ENCODE measurements around the gene SOAT2.
"Not testable (repeated sequence)": the region's sequence is repeated elsewhere in the genome, so short reads cannot be mapped to it uniquely, and the experiment has no call there.

SOAT2 gene

DNA sequence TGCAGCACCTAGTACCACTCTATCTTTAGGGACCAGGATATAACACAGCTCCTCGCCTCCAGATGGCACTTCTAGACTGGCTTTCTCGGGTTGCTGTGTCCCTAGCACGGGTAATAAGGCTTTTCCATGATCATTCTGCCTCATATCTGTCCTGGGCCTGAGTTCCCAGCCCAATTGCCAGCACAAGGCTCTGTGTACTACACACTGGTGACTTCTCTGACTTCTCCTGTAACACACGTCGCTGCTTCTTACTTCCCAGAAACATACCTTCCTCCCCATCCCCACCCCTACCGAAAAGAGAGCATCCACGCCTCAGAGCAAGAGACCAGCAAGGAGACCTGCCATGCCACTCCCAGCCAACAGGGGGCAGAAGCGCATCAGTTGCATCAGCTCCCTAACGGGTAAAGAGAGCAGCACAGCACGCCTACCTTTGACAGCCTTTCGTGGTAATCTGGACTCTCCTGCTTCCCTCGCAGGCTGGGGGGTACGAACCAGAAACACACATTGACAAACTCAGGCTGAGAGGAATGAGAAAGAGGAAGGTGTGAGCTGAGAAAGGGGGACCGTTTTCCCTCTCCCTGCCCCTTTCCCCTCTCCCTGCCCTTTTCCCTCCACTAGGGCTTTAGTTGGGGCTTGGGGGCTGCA is 56.0 kb downstream of the SOAT2 start:
- peak; percentile 67 to 76 for DNase-seq

DNA sequence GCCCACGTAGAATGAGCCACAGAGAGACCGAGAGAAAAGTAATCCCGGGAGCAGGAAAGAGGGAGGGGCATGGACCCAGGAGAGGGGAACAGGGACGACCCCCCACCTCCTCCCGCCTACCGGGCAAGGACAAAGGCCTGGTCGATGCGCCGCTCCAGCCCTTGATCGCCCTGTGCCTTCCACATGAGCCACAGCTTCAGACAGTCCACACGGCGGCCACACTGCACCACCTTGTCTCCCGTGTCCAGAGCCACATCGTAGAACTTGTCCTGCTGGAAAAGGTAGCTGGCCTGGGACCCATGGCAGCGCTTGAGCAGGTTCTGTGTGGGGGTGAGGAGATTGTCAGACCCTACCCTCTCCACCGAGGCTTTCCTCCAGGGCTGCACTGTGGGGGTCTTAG is 56.7 kb downstream of the SOAT2 start:
- no peak for DNase-seq

- no peak for DNase-seq
Observed at GRCh38 chr12:53160673-53161072, 57.4 kb downstream of the SOAT2 start.

DNA sequence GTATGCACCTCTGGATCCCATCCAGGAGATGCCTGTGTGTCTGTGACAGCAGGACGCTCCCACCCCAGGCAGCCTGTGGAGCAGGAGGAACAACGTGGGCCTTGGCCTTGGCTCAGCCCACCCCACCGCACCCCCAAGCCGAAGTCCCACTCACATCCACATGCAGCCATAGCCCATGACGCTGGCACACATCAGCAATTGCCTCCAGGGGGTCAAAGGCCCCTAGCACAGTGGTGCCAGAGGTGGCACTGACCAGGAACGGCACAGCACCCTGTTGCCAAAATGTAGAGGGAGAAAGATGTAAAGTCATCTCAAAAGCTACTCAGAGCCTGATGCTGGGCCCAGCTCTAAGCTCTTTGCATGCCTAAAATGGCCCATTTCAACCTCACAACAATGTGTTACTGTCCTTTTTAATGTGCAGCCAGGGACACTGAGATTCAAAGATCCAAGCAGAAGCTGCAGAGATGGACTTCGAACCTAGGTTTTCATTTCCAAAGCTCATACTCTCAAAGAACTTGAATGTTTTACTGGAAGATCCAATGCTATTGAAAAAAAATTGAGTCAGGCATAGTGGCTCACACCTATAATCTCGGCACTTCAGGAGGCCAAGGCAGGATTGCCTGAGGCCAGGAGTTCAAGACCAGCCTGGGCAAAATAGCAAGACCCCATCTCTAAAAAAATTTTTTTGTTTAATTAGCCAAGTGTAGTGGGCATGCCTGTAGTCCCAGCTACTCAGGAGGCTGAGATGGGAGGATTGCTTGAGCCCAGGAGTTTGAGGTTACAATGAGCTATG is 58.0 kb downstream of the SOAT2 start:
- no peak for DNase-seq

DNA sequence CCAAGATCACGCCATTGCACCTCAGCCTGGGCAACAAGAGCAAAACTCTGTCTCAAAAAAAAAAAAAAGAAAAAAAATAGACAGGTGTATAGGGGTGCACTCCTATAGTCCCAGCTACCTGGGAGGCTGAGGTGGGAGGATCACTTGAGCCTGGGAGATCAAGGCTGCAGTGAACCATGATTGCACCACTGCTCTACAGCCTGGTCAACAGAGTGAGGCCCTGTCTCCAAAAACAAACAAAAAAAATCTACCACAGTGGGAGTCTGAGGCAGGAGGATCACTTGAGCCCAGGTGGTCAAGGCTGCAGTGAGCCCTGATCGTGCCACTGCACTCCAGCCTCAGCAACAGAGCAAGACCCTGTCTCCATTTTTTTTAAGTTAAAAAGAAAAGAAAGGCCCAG is 59.7 kb downstream of the SOAT2 start:
- DNase-seq = not testable (repeated sequence)

DNA sequence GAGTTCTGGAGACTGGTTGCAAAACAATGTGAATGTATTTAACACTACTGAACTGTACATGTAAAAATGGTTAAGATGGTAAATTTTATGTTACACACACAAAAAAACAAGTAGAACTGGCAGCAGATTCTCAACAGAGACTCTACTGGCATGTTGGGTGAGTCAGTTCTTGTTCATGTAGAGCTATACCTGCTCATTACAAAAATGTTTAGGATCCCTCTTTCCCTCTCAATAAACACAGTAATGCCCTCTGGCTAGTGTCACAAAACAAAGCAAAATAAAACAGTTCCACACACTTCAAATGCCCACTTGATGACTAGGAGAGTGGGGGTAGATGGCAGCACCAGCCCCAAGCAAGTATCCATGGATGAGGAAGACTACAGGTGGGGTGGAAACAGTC is 63.6 kb downstream of the SOAT2 start:
- no peak for DNase-seq

- no peak for DNase-seq
Observed at GRCh38 chr12:53169644-53170043, 66.4 kb downstream of the SOAT2 start.

DNA sequence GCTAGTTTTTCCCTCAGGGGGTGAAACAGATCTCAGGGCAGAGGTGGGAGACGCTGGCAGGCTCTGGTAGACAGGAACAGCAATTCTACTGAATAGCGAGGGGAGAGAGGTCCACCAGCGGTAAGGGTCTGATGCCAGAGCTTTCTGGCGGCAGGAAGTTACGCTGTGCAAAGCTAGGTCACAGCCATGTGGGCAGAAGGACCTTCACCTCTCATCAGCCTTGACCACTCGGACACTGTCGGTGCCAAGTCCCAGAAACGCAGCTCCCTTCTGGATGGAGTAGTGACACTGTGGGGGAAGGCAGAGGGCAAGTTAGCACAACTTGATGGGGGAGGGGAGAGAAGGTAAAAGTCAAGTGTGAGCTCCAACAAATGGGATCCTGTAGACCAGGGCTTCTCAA is 66.9 kb downstream of the SOAT2 start:
- no peak for DNase-seq

GRCh38 chr12:53170876-53171724 is 67.8 kb downstream of the SOAT2 start:
- no peak for DNase-seq

GRCh38 chr12:53171725-53172329 is 68.5 kb downstream of the SOAT2 start:
- DNase-seq = peak; percentile 5 to 17

DNA sequence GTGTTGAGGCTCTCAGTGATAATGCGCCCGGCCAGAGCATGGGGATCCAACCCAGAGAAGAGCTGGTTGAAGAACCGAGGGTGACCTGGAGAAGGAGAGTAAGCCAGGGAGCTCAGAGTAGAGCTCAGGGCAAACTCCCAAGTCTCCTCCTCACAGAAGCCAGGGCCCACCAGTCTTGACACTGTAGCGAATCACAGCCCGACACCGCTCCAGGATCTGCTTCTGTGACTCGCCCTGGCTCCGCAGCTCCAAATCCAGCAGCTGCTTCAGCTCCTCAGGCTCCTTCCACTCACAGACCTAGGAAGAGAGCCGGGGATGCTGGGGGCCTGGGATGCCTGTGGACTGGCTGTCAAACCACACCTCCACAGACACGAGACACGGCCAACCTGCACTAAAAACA is 69.1 kb downstream of the SOAT2 start:
- DNase-seq = no peak

- DNase-seq = no peak
Observed at GRCh38 chr12:53173085-53173715, 69.9 kb downstream of the SOAT2 start.
